Measurements from ENCODE around the gene REG4. TPM values are rescaled to one million over a fixed set of nuclear protein-coding genes. Genes with fewer than 3 reads are reported as not detected.

REG4 gene
- total and polyA plus RNA-seq, 7 donors, result 0.10 TPM; not detected in 6

DNA sequence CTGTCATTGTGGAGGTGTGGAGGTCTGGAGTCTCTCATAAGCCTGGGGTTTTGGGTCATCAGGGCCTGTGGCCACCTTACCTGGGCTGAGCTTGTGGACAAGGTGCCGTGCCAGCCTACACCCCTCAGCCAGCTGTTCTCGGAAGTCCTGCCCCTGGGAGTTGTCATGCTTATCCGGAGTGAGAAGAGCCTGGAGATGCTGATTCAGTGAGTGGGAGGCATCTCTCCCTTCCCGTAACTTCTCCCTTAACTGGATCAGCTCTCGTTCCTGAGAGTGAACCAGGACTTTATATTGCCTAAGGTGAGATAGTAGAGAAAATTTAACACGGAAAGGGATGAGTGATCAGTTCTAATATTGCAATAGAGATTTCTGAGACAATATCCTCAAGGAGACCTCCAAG is 30.0 kb upstream of the REG4 start:
- no peak overlapping the region for H3K27ac ChIP-seq
- 73 to 82% (median 77%) methylated on average over 6 of the region's 6 CpGs for WGBS, 3 donors
- H3K36me3 ChIP-seq (ENCODE audit: insufficient read depth in 1 of 2, low read depth in 1 of 2), result no peaks in the 10 kb centered on the region
- no peaks in the 10 kb centered on the region for H3K9me3 ChIP-seq
- no peak for DNase-seq
- ATAC-seq, result no peak
- H3K4me1 ChIP-seq, result no peaks in the 10 kb centered on the region
- TF ChIP-seq, protein P1, sequence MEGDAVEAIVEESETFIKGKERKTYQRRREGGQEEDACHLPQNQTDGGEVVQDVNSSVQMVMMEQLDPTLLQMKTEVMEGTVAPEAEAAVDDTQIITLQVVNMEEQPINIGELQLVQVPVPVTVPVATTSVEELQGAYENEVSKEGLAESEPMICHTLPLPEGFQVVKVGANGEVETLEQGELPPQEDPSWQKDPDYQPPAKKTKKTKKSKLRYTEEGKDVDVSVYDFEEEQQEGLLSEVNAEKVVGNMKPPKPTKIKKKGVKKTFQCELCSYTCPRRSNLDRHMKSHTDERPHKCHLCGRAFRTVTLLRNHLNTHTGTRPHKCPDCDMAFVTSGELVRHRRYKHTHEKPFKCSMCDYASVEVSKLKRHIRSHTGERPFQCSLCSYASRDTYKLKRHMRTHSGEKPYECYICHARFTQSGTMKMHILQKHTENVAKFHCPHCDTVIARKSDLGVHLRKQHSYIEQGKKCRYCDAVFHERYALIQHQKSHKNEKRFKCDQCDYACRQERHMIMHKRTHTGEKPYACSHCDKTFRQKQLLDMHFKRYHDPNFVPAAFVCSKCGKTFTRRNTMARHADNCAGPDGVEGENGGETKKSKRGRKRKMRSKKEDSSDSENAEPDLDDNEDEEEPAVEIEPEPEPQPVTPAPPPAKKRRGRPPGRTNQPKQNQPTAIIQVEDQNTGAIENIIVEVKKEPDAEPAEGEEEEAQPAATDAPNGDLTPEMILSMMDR (IDR thresholded peaks at IDR 0.05), result no peak
- intact Hi-C loops (cut with DNase I), result no loop called here
- H3K27me3 ChIP-seq (ENCODE audit: insufficient read depth in 3 of 3, low read length in 2 of 3), result no peaks in the 10 kb centered on the region
- no peak overlapping the region for H3K4me3 ChIP-seq

DNA sequence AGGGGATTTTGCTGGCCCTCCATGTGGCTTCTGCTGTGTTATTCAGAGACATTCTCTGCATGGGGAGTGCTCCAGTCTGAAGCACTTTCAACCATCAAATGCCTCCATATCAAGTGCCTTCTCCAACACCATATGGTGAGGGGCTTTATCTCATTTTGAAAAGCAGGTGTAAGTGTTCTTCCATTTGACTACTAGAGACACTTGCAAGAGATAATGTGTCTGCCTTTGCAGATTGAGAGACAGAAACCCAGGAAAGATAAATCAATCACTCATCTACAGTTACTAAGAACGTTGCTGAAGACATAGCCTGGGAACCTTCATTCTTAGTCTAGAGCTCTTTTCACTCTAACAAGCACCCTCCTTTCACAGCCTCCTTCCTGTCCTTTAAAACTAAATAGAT is 29.5 kb upstream of the REG4 start:
- ATAC-seq (no peak), DNase-seq (no peak)
- Histone ChIP-seq H3K36me3 (ENCODE audit: insufficient read depth in 1 of 2, low read depth in 1 of 2) (no peaks in the 10 kb centered on the region), H3K27ac (no peak overlapping the region), H3K9me3 (no peaks in the 10 kb centered on the region), H3K4me3 (no peak overlapping the region), H3K27me3 (ENCODE audit: insufficient read depth in 3 of 3, low read length in 2 of 3) (no peaks in the 10 kb centered on the region), H3K4me1 (no peaks in the 10 kb centered on the region)
- TF ChIP-seq, protein P1 (IDR thresholded peaks at IDR 0.05), result no peak
- WGBS, 3 donors, result 61 to 70% (median 61%) methylated on average over 1 of the region's 1 CpG
- intact Hi-C loops (cut with DNase I), result no loop called here

DNA sequence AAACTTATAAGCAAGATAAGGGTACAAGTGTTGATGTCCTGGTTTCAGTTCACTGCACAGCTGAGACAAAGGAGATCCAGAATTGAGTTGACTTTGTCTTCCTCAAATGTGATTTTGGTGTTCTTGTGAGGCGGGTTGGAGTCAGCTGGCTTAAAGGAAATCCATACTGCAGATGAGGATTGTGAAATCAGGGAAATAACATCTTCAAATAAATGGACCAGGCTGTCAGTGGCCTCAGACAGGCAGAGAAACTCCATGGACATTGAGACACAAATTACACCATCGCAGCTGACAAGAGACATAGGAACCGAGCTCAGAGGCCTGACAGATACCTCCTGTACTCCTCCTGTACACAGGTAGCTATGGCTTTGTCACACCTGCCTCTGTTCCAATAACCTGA is 27.0 kb upstream of the REG4 start:
- no peak for ATAC-seq

DNA sequence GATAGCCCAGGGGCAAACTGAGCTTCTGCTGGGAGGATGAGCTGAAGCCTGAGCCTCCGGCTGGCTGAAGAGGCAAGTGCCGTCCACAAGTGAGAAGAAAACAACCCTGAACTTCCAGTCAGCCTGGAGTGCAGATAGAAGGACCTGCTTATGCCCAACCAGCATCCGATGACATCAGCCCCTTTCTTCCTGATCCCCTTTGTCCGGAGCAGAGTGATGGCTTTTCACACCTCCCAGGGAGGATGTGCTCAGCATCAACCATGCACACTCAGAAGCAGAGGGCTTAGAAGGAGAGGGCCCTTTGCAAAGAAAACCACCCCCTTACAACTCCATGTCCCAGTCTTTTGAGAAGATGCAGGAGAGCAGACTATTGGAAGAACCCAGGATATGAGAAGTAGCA is 23.7 kb upstream of the REG4 start:
- Histone ChIP-seq H3K27ac (no peak overlapping the region), H3K4me3 (no peak overlapping the region), H3K27me3 (ENCODE audit: insufficient read depth in 3 of 3, low read length in 2 of 3) (no peaks in the 10 kb centered on the region), H3K36me3 (ENCODE audit: insufficient read depth in 1 of 2, low read depth in 1 of 2) (no peaks in the 10 kb centered on the region), H3K9me3 (no peaks in the 10 kb centered on the region), H3K4me1 (no peaks in the 10 kb centered on the region)
- ATAC-seq (no peak), DNase-seq (no peak)
- intact Hi-C loops (cut with DNase I), result no loop called here
- 67 to 85% (median 78%) methylated on average over 4 of the region's 4 CpGs for WGBS, 3 donors
- TF ChIP-seq, protein P1 (IDR thresholded peaks at IDR 0.05), result no peak

More for the DNA sequence above, 27.0 kb upstream of the REG4 start:
- Histone ChIP-seq H3K27ac (no peak overlapping the region), H3K4me1 (no peaks in the 10 kb centered on the region), H3K4me3 (no peak overlapping the region), H3K36me3 (ENCODE audit: insufficient read depth in 1 of 2, low read depth in 1 of 2) (no peaks in the 10 kb centered on the region), H3K9me3 (no peaks in the 10 kb centered on the region), H3K27me3 (ENCODE audit: insufficient read depth in 3 of 3, low read length in 2 of 3) (no peaks in the 10 kb centered on the region)
- DNase-seq, result no peak
- TF ChIP-seq, protein P1 (IDR thresholded peaks at IDR 0.05), result no peak
- intact Hi-C loops (cut with DNase I), result no loop called here
- WGBS, 3 donors, result 59 to 73% (median 60%) methylated on average over 3 of the region's 3 CpGs

DNA sequence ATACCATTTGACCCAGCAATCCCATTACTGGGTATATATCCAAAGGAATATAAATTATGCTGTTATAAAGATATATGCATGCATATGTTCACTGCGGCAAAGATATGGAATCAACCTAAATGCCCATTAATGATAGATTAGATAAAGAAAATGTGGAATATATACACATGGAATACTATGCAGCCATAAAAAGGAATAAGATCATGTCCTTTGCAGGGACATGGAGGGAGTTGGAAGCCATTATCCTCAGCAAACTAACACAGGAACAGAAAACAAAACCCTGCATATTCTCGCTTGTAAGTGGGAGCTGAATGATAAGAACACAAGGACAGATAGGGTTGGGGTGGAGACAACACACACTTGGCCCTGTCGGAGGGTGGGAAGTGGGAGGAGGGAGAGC is 19.8 kb upstream of the REG4 start:
- no peak overlapping the region for H3K4me3 ChIP-seq
- H3K27me3 ChIP-seq (ENCODE audit: insufficient read depth in 3 of 3, low read length in 2 of 3), result no peaks in the 10 kb centered on the region
- H3K27ac ChIP-seq, result no peak overlapping the region
- DNase-seq, result no peak
- no peaks in the 10 kb centered on the region for H3K9me3 ChIP-seq
- TF ChIP-seq, protein P1 (IDR thresholded peaks at IDR 0.05), result no peak
- H3K36me3 ChIP-seq (ENCODE audit: insufficient read depth in 1 of 2, low read depth in 1 of 2), result no peaks in the 10 kb centered on the region
- no peak for ATAC-seq
- 94 to 95% (median 95%) methylated on average over 3 of the region's 3 CpGs for WGBS, 3 donors
- intact Hi-C loops (cut with DNase I), result no loop called here
- no peaks in the 10 kb centered on the region for H3K4me1 ChIP-seq
